Upper lobe of right lung (tissue), 1 donor: ENCODE results near the gene ZNF276. TPM values are rescaled to one million over a fixed set of nuclear protein-coding genes. Genes with fewer than 3 reads are reported as not detected.
"Not testable (repeated sequence)": the region's sequence is repeated elsewhere in the genome, so short reads cannot be mapped to it uniquely, and the experiment has no call there.

Source experiments
- ATAC-seq: fragments of 200-7000 bp; cut with Tn5 transposase; one replicate; pipeline ENCODE4 v1.9.1; 2020; ENCODE audit warnings: mild to moderate bottlenecking, moderate library complexity
- DNase-seq: peaks from one replicate; pipeline ENCODE4 v3.0.0-alpha.2; 2020
- H3K27ac ChIP-seq: fragments of 200-600 bp; one replicate; pipeline ENCODE4 v1.8.0; 2022
- H3K27me3 ChIP-seq: fragments of 200-600 bp; one replicate; pipeline ENCODE4 v1.8.0; 2022; ENCODE audit warnings: mild to moderate bottlenecking
- H3K36me3 ChIP-seq: fragments of 200-600 bp; one replicate; pipeline ENCODE4 v1.8.0; 2022
- H3K4me1 ChIP-seq: fragments of 200-600 bp; one replicate; pipeline ENCODE4 v1.8.0; 2022
- H3K4me3 ChIP-seq: fragments of 200-600 bp; one replicate; pipeline ENCODE4 v1.8.0; 2022; ENCODE audit warnings: mild to moderate bottlenecking
- H3K9me3 ChIP-seq: fragments of 200-600 bp; one replicate; pipeline ENCODE4 v1.8.0; 2022
- CTCF ChIP-seq: fragments of 200-600 bp; IDR thresholded peaks from one replicate; pipeline ENCODE4 v1.8.0; 2022; ENCODE audit warnings: antibody characterized with exemption
- intact Hi-C: fragments of 100-400 bp; cut with DNase I; formaldehyde crosslinking; loops from one replicate; pipeline ENCODE4 v1.11.0; 2022
- total RNA-seq: library from RNA; stranded (reverse); fragmentation: NEBNext Ultra II Directional; extraction: Animal tissue kit (Norgen Biotek cat#: 25700); gene quantifications from one replicate; pipeline ENCODE4 v1.2.1, GENCODE V29; 2021
- donor health status: DM: no; HTN: yes; CAD: no; lungs with severe emphysema.

Gene ZNF276
- total RNA-seq, 1 donor from 2014 or later: 35.8 TPM

GRCh38 chr16:89691231-89691985, 29.9 kb upstream of the ZNF276 start:
- intact Hi-C loops: no loop called here
- Histone ChIP-seq H3K27ac (no peak overlapping the region), H3K9me3 (no peaks in the 10 kb centered on the region), H3K27me3 (no peaks in the 10 kb centered on the region), H3K36me3 (peaks cover 23% of the 10 kb centered on the region), H3K4me3 (no peak overlapping the region), H3K4me1 (peaks cover 7% of the 10 kb centered on the region)
- DNase-seq (no peak), ATAC-seq (no peak)
- no peak for TF ChIP-seq CTCF

- H3K9me3 ChIP-seq: no peaks in the 10 kb centered on the region
- no peak for ATAC-seq
- H3K27me3 ChIP-seq: no peaks in the 10 kb centered on the region
- no peak for DNase-seq
- no peak for TF ChIP-seq CTCF
- H3K4me1 ChIP-seq: peaks cover 7% of the 10 kb centered on the region
- intact Hi-C loops: no loop called here
- H3K4me3 ChIP-seq: no peak overlapping the region
- no peak overlapping the region for H3K27ac ChIP-seq
- H3K36me3 ChIP-seq: peaks cover 23% of the 10 kb centered on the region
Observed at GRCh38 chr16:89691986-89692569, 29.3 kb upstream of the ZNF276 start.

GRCh38 chr16:89693289-89693731, 28.0 kb upstream of the ZNF276 start:
- no peak for TF ChIP-seq CTCF
- Histone ChIP-seq H3K4me3 (no peak overlapping the region), H3K4me1 (no peaks in the 10 kb centered on the region), H3K27me3 (no peaks in the 10 kb centered on the region), H3K27ac (no peak overlapping the region), H3K36me3 (peaks cover 23% of the 10 kb centered on the region), H3K9me3 (no peaks in the 10 kb centered on the region)
- ATAC-seq (no peak), DNase-seq (no peak)
- intact Hi-C loops: no loop called here

- DNase-seq: no peak
- no peak for TF ChIP-seq CTCF
- H3K4me3 ChIP-seq: no peak overlapping the region
- H3K27me3 ChIP-seq: no peaks in the 10 kb centered on the region
- H3K9me3 ChIP-seq: no peaks in the 10 kb centered on the region
- intact Hi-C loops: no loop called here
- no peak for ATAC-seq
- H3K27ac ChIP-seq: no peak overlapping the region
- peaks cover 20% of the 10 kb centered on the region for H3K36me3 ChIP-seq
- no peaks in the 10 kb centered on the region for H3K4me1 ChIP-seq
Observed at GRCh38 chr16:89693931-89694783, 27.2 kb upstream of the ZNF276 start.

GRCh38 chr16:89694784-89695085, 26.6 kb upstream of the ZNF276 start:
- intact Hi-C loops, H3K4me3 ChIP-seq, H3K4me1 ChIP-seq, H3K27me3 ChIP-seq, DNase-seq, ATAC-seq, H3K27ac ChIP-seq, H3K9me3 ChIP-seq: not testable (repeated sequence)
- peaks cover 16% of the 10 kb centered on the region for H3K36me3 ChIP-seq
